Measurements from ENCODE around the gene CDK5RAP3. TPM values are rescaled to one million over a fixed set of nuclear protein-coding genes. Genes with fewer than 3 reads are reported as not detected.
A peak's percentile ranks its signal among the peaks of the same experiment; 100 is the strongest.
"Not testable (repeated sequence)": the region's sequence is repeated elsewhere in the genome, so short reads cannot be mapped to it uniquely, and the experiment has no call there.

CDK5RAP3 gene
- polyA plus RNA-seq, 1 of the 3 experiments (the other 2 are of a cell fraction): 208 TPM

GRCh38 chr17:48001197-48001596, 30.3 kb downstream of the CDK5RAP3 start:
- Histone ChIP-seq H3K36me3 (replicated peaks in 1 of 2; ENCODE audit: control insufficient read depth in 1 of 2, insufficient read depth in 2 of 2, low read length in 1 of 2) (no peaks in the 10 kb centered on the region), H3K4me3 (ENCODE audit: low read depth in 2 of 2, low read length in 1 of 2) (no peak overlapping the region), H3K9me2 (no peaks in the 10 kb centered on the region), H3K27me3 (ENCODE audit: insufficient read depth) (no peaks in the 10 kb centered on the region), H3K4me2 (no peak overlapping the region), H3K9ac (no peak overlapping the region), H3F3A (replicated peaks; ENCODE audit: insufficient read depth) (peaks cover 40% of the 10 kb centered on the region), H3K27ac (ENCODE audit: low read depth in 2 of 2, low read length in 1 of 2) (peak overlapping the region; percentile 99 to 100), H3K4me1 (ENCODE audit: control insufficient read depth in 1 of 2, insufficient read depth in 2 of 2, low read depth in 1 of 2, low read length in 1 of 2) (peaks cover 58 to 71% of the 10 kb centered on the region in 2 experiments), H2AFZ (ENCODE audit: low read depth) (peak overlapping the region; percentile 91; the same call in 1 of the 2 replicates), H3K9me3 (no peaks in the 10 kb centered on the region), H3K79me2 (ENCODE audit: insufficient read depth) (no peaks in the 10 kb centered on the region), H4K20me1 (ENCODE audit: insufficient read depth) (no peaks in the 10 kb centered on the region)
- no peak for DNase-seq
- CTCF ChIA-PET: interaction anchor here (22.5 to 41.8 kb wide), 2 partner anchors 15 to 16 kb away, joined by 479 to 1752 read pairs; no protein-coding TSS in a partner anchor
- POLR2A ChIA-PET: interaction anchor here (1.0 to 9.0 kb wide), 2 partner anchors 14 to 18 kb away, joined by 3 to 223 read pairs; no protein-coding TSS in a partner anchor
- 82% methylated on average over 1 of the region's 1 CpG for WGBS (ENCODE audit: low lambda C conversion rate)
- TF ChIP-seq FOXJ3 (CRISPR knock-in tag; IDR thresholded peaks at IDR 0.05): no peak
- no peak for TF ChIP-seq RFX5 (IDR thresholded peaks at IDR 0.05; ENCODE audit: low read length)
- no peak for TF ChIP-seq JUND (IDR thresholded peaks at IDR 0.05)
- TF ChIP-seq SIN3A (IDR thresholded peaks at IDR 0.05; ENCODE audit: borderline replicate concordance, low read depth, low read length): no peak
- TF ChIP-seq MXI1 (IDR thresholded peaks at IDR 0.05; ENCODE audit: low read depth, low read length): no peak
- TF ChIP-seq RCOR1 (IDR thresholded peaks at IDR 0.05; ENCODE audit: low read length): no peak
- TF ChIP-seq TEAD4 (IDR thresholded peaks at IDR 0.05; ENCODE audit: borderline replicate concordance, insufficient read depth): no peak
- TF ChIP-seq ZBTB33 (IDR thresholded peaks at IDR 0.05; ENCODE audit: borderline replicate concordance, low read depth): no peak
- no peak for TF ChIP-seq POLR2AphosphoS5 (IDR thresholded peaks at IDR 0.05; ENCODE audit: low read depth, low read length)
- no peak for TF ChIP-seq YY1 (IDR thresholded peaks at IDR 0.05; ENCODE audit: low read depth)
- TF ChIP-seq MAX (IDR thresholded peaks at IDR 0.05; ENCODE audit: low read depth): no peak
- TF ChIP-seq RAD21 (IDR thresholded peaks at IDR 0.05; ENCODE audit: low read length): no peak
- no peak for TF ChIP-seq MEF2A (IDR thresholded peaks at IDR 0.05; ENCODE audit: borderline replicate concordance, low read depth)
- no peak for TF ChIP-seq TAF1 (IDR thresholded peaks at IDR 0.05; ENCODE audit: borderline replicate concordance, low read depth, low read length)
- no peak for TF ChIP-seq PBX3 (IDR thresholded peaks at IDR 0.05)

GRCh38 chr17:48001657-48002056, 30.7 kb downstream of the CDK5RAP3 start:
- POLR2A ChIA-PET: interaction anchor here (2.4 to 9.0 kb wide), 3 partner anchors 13 to 19 kb away, joined by 6 to 223 read pairs (median 77); no protein-coding TSS in a partner anchor
- H3K9ac ChIP-seq: peak overlapping the region; percentile 72
- 93% methylated on average over 5 of the region's 5 CpGs for WGBS (ENCODE audit: low lambda C conversion rate)

More at GRCh38 chr17:48001657-48002056, 30.7 kb downstream of the CDK5RAP3 start:
- H3K9me3 ChIP-seq; H4K20me1 ChIP-seq (ENCODE audit: insufficient read depth); H3K36me3 ChIP-seq (replicated peaks in 1 of 2; ENCODE audit: control insufficient read depth in 1 of 2, insufficient read depth in 2 of 2, low read length in 1 of 2); H3K27me3 ChIP-seq (ENCODE audit: insufficient read depth); DNase-seq; H3K9me2 ChIP-seq; H3K4me3 ChIP-seq (ENCODE audit: low read depth in 2 of 2, low read length in 1 of 2); H3K79me2 ChIP-seq (ENCODE audit: insufficient read depth): not testable (repeated sequence)
- peak overlapping the region; percentile 99 to 100 for H3K27ac ChIP-seq (ENCODE audit: low read depth in 2 of 2, low read length in 1 of 2)
- H3K4me1 ChIP-seq (ENCODE audit: control insufficient read depth in 1 of 2, insufficient read depth in 2 of 2, low read depth in 1 of 2, low read length in 1 of 2): peaks cover 61 to 67% of the 10 kb centered on the region in 2 experiments
- CTCF ChIA-PET: interaction anchor here (22.5 to 41.8 kb wide), 2 partner anchors 15 to 17 kb away, joined by 479 to 1752 read pairs; no protein-coding TSS in a partner anchor
- H3F3A ChIP-seq (replicated peaks; ENCODE audit: insufficient read depth): peaks cover 40% of the 10 kb centered on the region
- peak overlapping the region; percentile 72 for H3K4me2 ChIP-seq
- H2AFZ ChIP-seq (ENCODE audit: low read depth): peak overlapping the region; percentile 91

All from SK-N-SH (cell line).